KG1 (cell line): ENCODE results near the gene CDH2.

ENCODE experiments used
- DNase-seq: peaks from one replicate; lab custom pipeline; 2025; lab: John Stamatoyannopoulos, UW

CDH2 gene

GRCh38 chr18:28176948-28177827 is at the start of gene CDH2:
CDH2 (minus strand) TSS chr18:28177130; CDS start chr18:28177022, 108 bp downstream.
- DNase-seq = no peak

- no peak for DNase-seq
These were observed 35.1 kb upstream of the CDH2 start for GRCh38 chr18:28212060-28212459.

- DNase-seq = no peak
These were observed 31.9 kb upstream of the CDH2 start for GRCh38 chr18:28208712-28209265.

- no peak for DNase-seq
These were observed 31.3 kb upstream of the CDH2 start for GRCh38 chr18:28208268-28208667.

DNA sequence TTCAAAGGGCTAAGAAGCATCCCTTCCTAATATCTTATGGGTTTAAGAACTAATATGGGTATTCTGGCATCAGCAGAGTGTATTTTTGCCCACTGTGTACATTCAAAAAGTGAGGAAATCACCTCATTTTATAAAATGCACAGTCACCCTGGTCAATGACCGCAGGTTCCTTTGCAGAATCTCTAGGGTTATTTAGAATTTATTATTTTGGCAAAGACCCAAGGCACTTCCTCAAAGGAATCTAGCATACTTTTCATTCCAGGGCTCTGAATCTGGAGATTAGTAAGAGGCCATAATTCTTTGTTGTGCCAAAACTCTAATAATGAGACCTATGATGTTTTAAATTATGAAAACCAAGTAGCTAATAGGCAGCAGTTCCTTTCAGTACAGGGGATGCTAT is 27.2 kb upstream of the CDH2 start:
- DNase-seq = no peak

DNA sequence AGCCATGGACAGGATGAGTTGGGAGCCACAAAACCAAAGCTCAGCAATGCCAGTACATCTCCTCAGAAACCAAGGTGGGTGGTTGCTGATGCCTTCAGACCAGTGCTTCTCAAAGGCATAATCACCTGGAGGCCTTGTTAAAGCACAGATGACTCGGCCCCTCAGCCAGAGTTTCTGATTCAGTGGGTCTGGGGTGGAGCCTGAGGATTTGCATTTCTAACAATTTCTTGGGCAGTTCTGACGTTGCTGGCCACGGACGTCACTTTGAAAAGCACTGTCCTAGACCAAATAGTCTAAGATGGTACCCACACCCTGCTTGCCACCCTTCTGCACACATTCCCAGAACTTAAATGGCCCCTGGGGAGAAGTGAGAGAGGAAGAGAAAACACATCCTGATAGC is 24.1 kb upstream of the CDH2 start:
- no peak for DNase-seq

GRCh38 chr18:28198620-28199019 is 21.7 kb upstream of the CDH2 start:
- DNase-seq = no peak

- DNase-seq = no peak
These were observed 16.3 kb upstream of the CDH2 start for GRCh38 chr18:28193177-28193778.

DNA sequence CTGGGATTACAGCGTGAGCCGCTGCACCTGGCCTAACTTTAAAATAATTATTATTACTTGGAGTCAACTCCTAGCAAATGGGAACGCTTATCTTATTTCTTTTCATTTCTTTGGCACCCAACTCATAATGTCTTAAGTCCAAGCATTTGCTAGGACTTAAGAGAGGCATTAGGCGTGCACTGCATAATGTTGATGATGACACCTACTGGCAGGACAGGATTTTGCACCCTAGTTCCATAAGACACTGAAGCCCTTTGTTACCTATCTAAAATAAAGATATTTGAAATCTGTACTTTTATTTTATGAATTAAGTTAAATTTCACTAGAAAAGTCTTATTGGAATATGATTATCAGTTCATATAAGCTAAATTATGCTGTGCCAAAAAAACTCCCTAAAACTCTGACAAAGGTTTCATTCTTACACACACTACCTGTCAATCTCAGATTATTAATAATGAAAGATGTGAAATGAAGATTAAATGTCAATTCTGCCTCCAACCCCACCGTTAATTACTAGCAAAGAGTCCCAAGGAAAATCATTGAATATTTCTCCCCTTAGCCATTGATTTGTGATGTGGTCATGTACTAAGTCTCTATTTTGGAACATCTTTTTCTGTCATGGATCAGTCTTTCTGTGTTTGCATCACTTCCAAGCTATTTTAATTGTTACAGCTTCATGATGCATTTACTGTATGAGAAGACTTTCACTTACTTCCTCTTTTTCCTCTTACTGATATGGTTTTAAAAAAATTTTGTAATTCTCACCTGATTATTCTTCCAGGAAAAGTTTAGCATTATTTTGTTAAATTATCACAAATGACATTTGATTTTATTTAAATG is 12.7 kb upstream of the CDH2 start:
- peak; percentile 34 for DNase-seq

DNA sequence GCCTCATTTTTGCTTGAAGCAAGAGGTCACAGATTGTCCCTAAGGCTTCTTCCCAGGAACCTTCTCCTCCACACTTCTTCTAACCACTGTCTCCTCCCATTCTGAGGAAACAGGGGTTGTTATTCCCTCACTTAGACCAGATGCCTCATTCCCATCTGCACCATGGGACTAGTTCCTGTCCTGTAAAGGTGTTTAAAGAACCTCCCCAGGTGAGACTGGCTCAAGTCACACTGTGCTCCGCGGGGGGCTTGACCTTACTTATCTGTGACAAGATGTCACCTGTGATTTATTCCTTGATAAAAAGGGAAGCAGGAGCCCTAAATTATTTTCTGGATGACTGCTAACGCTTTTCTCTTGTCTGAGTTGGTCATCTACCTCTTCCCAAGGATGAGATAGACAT is 8.2 kb upstream of the CDH2 start:
- DNase-seq = no peak

DNA sequence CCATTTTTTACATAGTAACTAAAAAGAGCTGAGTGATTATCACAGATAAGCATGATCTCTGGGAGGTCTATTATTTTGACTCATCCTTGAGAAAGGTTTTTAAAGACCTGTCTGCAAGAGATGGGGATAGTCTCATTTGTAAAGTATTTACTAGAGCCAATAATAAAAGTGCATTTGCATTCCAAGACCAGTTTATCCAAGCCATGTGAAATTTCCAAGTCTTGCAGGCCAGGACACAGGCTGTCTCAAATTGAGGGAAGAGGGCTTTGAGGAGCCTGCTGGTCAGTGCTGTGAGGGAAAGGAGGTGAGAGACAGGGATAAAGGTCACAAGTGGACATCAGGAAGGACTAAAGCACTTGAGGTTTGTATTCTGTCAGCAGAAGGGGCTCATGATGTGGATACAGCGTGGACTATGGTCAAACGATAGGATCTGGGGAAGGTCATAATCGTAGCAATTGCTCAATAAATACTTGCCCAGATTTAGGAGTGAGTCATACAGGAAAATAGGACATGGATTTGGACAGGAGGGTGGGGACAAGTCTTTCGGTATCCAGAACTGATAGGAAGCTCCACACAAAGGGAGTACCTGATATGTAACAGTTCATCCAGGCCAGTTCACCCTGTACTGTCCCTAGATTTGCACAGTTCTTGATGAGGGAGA is 6.6 kb upstream of the CDH2 start:
- DNase-seq = no peak

DNA sequence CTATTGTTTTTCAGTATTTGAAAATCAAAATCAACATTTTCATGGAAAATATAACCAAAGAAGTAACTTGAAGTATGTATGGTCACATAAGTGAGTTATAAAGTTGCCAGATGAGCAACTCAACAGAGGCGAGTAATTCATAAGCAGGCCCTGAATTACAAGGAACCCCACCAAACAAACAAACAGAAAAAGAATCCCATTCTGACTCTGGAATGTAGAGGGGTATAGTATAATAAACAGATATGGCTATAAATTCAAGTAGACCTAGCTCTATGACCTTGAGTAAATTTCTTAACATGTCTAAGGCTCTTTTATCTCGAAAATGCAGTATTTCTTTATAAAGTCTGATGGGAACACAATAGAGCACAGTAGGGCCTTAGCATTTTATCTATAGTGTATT is 4.7 kb upstream of the CDH2 start:
- no peak for DNase-seq

DNA sequence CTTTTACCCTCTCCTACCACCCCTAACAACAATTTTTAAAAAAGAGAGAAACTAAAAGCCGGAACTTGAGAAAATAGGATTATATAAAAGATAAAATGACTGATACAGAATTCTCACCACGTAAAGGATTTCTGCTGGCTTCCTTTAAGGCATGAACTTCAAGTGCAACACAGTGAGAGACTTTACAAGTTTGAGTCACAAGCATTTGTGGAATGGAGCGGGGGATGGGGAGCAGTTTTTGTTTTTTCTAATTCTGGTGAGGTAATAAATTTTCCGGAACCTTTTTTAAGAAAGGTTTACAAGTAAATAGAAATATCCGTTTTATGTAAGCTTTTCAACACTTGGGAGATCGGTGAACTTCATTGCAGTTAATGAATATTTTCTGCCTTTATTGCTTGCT is 1.8 kb upstream of the CDH2 start:
- DNase-seq = no peak

GRCh38 chr18:28177828-28178635 is 1.1 kb upstream of the CDH2 start:
- DNase-seq = no peak

DNA sequence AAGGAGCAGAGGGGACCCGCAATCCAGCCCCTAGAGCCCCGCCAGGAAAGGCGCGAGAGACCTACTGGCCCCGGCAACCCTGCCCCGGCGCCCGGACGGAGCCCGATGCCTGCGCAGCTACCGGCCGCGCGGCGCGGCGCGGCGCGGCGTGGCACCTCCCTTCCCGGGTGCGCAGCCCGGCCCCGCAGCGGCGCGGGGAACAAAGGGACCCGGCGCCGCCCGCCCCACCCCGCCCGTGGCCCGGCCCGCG is 307 bp downstream of the CDH2 start:
- no peak for DNase-seq

DNA sequence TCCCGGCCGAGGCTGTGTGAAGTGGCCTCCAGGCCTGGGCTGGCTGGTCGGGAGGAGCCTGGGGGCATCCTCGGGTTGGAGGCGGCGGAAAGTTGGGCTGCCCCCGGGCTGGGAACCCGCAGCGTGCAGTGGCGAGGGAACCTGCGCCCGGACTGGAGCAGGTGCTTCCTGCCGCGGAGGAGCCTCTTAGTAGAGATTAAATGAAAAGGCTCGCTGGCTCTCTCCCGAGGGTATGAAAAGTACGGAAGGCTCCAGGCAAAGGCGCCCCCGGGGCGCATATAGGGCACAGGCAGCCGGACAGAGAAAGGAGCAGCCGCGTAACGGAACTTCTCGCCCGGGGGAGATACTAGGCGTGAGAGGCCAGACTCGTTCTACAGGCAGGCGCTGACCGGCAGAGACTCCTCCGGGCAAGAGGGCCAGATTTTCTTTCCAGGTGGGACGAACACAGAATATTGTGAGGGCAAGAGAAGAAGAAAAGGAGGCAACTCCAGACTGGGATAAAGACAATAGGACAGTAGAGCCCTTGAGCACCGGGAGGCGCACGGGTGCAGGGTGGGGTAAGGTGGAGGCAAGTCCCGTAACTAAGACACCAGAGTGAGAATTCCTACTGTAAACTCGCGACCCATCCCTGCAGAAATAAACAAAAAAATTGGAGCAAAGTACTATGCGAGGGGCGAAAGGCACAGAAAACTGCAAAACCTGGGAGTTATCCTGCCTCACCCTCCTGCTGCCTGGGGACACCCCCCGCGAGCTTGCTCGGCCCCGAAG is 816 bp downstream of the CDH2 start:
- DNase-seq = no peak

GRCh38 chr18:28175150-28175929 is 1.6 kb downstream of the CDH2 start:
- DNase-seq = no peak

DNA sequence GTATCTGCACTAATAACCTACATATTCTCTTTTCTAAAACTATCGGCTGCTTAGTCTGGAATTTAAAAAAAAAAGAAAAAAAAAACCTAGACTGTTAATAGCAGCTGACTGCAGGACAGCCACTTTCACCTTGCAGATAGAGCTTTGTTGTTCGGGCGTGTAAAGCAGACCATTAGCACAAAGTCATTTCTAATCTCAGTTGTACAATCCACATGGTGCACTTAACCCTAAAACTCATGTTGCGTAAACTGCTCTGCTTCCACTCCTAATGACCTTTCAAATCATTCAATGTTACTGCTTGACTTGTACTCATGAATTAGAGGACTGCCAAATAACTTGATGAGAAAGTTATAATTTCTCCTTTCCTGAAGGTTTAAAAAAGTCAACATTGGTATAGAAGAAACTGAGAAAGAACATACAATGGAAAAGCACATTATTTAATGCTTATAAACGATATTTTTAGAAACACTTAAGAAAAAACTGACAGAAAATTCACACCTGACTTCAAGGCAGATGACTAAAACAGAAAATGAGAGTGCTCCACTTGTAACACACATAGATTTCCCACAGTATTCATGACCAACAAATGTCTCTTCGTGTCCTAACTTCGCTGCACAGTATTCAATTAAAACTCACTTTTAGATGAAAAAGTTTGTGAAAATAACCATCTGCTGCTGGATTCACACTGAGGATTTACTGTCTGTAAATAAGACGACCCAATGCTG is 2.6 kb downstream of the CDH2 start:
- DNase-seq = no peak

GRCh38 chr18:28171837-28172236 is 5.1 kb downstream of the CDH2 start:
- no peak for DNase-seq
